ENCODE results near the gene NUS1.
"Not testable (repeated sequence)": the region's sequence is repeated elsewhere in the genome, so short reads cannot be mapped to it uniquely, and the experiment has no call there.

Gene NUS1

DNA sequence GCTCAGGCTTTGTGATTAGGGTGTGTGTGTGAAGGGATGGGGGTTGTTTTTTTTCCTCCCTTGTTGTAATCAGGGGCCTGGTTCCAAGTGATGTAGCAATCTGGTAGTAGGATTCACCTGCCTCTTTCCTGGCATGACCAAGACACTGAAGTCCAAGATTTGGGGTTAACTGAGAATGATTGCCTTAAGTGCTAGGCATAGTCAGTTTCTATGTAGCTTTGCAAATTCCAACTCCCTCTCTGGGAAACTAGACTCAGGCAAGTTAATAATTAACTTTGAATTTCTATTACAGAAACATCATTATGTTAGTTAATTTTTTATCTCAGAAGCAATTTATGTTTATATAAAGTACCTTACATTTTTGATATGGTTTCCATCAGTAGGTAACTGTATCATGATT is 43.6 kb downstream of the NUS1 start:
- no peak for DNase-seq

DNA sequence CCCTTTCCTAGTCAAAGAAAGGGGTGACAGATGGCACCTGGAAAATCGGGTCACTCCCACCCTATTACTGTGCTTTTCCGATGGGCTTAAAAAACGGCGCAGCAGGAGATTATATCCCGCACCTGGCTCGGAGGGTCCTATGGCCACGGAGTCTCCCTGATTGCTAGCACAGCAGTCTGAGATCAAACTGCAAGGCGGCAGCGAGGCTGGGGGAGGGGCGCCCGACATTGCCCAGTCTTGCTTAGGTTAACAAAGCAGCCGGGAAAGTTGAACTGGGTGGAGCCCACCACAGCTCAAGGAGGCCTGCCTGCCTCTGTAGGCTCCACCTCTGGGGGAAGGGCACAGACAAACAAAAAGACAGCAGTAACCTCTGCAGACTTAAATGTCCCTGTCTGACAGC is 46.3 kb downstream of the NUS1 start:
- not testable (repeated sequence) for DNase-seq

DNA sequence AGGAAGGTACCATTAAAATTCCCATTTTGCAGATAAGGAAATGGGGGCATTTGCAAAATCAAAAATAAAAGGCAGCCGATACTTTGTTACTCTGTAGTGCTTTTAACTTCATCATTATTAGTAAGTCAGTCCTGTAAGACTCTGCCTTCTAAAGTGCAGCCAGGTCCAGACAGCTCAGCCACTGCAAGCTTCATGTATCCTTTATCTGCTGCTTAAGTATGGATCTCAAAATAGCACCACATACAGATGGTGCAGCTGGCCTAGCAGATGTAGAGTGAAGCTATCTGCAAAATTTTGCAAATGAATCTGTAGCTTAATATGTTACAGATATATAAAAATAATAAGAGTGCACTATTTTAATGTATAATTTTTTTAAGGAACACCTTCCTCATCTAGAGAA is 53.4 kb downstream of the NUS1 start:
- DNase-seq = no peak

DNA sequence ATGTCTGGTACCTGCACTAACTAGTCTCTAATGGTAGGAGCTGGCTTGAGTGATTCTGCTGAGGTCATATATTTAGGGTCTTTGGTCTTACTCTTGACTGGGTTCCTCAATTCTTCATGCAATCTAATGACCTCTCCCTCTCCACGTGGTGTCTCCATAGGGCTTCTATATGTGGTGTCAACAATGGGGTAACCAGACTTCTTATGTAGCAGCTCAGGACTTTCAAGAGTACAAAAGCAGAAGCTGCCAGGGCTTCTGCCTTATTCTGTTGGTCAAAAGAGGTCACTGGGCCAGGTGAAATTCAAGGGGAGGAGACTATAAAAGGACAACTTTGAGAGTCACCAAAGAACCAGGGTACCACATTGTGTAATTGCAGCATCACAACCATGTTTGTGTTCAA is 54.3 kb downstream of the NUS1 start:
- no peak for DNase-seq

DNA sequence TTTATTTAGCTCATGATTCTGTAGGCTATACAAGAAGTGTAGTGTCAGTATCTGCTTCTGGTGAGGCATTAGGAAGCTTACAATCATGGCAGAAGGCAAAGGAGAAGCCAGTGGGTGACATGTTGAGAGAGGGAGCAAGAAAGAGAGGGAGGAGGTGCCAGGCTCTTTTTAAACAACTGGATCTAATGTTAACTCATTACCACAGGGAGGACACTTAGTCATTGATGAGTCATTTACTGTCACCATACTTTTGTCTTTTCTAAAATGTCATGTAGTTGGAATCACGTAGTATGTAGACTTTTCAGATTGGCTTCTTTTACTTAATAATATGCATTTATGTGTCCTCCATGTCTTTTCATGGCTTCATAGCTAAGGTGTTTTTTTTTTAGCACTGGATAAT is 58.1 kb downstream of the NUS1 start:
- DNase-seq = no peak

DNA sequence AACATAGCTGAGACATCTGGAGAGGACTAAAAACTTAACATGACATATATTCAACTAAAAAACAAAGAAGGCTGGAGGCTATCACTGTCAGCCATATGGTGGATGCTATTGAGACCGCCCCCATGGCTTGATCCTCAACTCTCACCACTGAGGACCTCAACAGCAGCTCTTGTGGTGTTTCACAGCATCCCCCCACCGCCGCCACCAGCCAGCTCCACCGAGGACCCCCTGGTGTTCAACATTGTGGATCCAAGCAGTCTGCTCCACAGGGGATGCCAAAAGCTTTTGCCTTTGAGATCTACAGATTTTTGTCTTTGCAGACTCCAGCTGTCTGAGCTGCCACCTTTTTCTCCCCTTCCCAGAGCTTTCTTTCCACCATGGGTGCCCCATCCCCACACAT is 64.6 kb downstream of the NUS1 start:
- no peak for DNase-seq

DNA sequence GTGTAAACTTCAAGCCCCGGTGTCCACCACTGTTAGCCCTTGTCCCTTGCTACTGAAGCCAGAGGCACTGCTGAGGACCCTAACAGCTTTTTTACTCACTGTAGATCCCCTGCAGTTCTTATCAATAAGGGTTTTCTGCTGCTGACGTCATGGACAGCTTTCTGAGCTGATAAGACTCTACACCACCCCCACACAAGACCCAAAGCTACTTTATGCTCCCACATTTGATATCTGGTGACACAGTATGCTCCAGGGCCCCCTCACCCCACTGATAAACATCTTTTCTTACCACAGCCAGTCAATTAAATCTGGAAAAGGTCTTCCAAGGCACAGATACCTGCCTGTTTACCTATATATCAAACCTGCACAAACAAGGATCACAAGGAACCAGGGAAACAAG is 65.3 kb downstream of the NUS1 start:
- DNase-seq = no peak

DNA sequence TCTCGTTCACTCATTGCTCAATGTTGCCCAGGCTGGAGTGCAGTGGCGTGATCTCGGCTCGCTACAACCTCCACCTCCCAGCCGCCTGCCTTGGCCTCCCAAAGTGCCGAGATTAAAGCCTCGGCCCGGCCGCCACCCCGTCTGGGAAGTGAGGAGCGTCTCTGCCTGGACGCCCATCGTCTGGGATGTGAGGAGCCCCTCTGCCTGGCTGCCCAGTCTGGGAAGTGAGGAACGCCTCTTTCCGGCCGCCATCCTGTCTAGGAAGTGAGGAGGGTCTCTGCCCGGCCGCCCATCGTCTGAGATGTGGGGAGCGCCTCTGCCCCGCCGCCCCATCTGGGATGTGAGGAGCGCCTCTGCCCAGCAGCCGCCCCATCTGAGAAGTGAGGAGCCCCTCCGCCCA is 75.4 kb downstream of the NUS1 start:
- DNase-seq = not testable (repeated sequence)

All from activated CD4-positive, alpha-beta T cell treated with anti-CD3 and anti-CD28 coated beads, Interleukin-2, amount 50 U/mL, for 48 hours (primary cell).